H1 (cell line): ENCODE data around the gene MFSD2A.

Source experiments
- ATF2 ChIP-seq: IDR thresholded peaks from 2 replicates; pipeline ENCODE4 v1.6.1; 2012; ENCODE audit warnings: low read length, inconsistent platforms
- CHD2 ChIP-seq: IDR thresholded peaks from 2 replicates; pipeline ENCODE4 v1.6.1; 2012; ENCODE audit warnings: low read length, improper control_type of control experiment
- CREB1 ChIP-seq: IDR thresholded peaks from 2 replicates; pipeline ENCODE4 v1.6.1; 2012; ENCODE audit warnings: inconsistent platforms
- CTCF ChIP-seq, 3 experiments: IDR thresholded peaks; 1 replicate in 2 of 3; 2 replicates in 1 of 3; pipeline versions ENCODE4 v1.5.1 to v1.6.1; 2011; ENCODE audit warnings: low read length in 3 of 3, mild to moderate bottlenecking in 3 of 3, inconsistent platforms in 2 of 3, low read depth in 1 of 3, moderate library complexity in 1 of 3; ENCODE audit not compliant: insufficient read depth in 1 of 3; ENCODE audit errors: control extremely low read depth in 1 of 3
- EGR1 ChIP-seq: IDR thresholded peaks from 2 replicates; pipeline ENCODE4 v1.6.1; 2011; ENCODE audit warnings: low read depth, low read length, borderline replicate concordance
- EP300 ChIP-seq, 2 experiments: IDR thresholded peaks; 1 replicate in 1 of 2; 2 replicates in 1 of 2; pipeline ENCODE4 v1.6.1; 2011 to 2012; ENCODE audit warnings: low read depth in 2 of 2, low read length in 2 of 2, mild to moderate bottlenecking in 2 of 2, borderline replicate concordance in 1 of 2, inconsistent platforms in 1 of 2, moderate library complexity in 1 of 2
- EZH2 ChIP-seq: fragments of 200-600 bp; sonication (generic); IDR thresholded peaks from 2 replicates; pipeline ENCODE4 v1.7.1; 2012; ENCODE audit warnings: low read depth, mild to moderate bottlenecking, moderate library complexity, low read length, inconsistent platforms; ENCODE audit not compliant: severe bottlenecking
- HDAC6 ChIP-seq: IDR thresholded peaks from one replicate; pipeline ENCODE4 v1.7.1; 2012; ENCODE audit warnings: low read depth, mild to moderate bottlenecking, inconsistent platforms, low read length, moderate library complexity
- MAX ChIP-seq: IDR thresholded peaks from 2 replicates; pipeline ENCODE4 v1.6.1; 2012; ENCODE audit warnings: inconsistent platforms
- POLR2A ChIP-seq, 2 experiments: IDR thresholded peaks; 1 replicate in 1 of 2; 2 replicates in 1 of 2; pipeline ENCODE4 v1.6.1; 2011; ENCODE audit warnings: low read depth in 2 of 2, low read length in 2 of 2, mild to moderate bottlenecking in 2 of 2; ENCODE audit errors: control extremely low read depth in 1 of 2
- RAD21 ChIP-seq, 2 experiments: IDR thresholded peaks in 1 of 2; conservative IDR thresholded peaks in 1 of 2; 2 replicates each; pipeline ENCODE4 v1.6.1; 2011; ENCODE audit warnings: low read depth in 2 of 2, low read length in 2 of 2, improper control_type of control experiment in 1 of 2, inconsistent platforms in 1 of 2, mild to moderate bottlenecking in 1 of 2, moderate library complexity in 1 of 2
- SP2 ChIP-seq: IDR thresholded peaks from 2 replicates; pipeline ENCODE4 v1.6.1; 2012; ENCODE audit warnings: mild to moderate bottlenecking, low read length, inconsistent platforms
- SP4 ChIP-seq: IDR thresholded peaks from 2 replicates; pipeline ENCODE4 v1.6.1; 2012; ENCODE audit warnings: low read length, inconsistent platforms
- SRF ChIP-seq: IDR thresholded peaks from 2 replicates; pipeline ENCODE4 v1.6.1; 2011; ENCODE audit warnings: mild to moderate bottlenecking, low read depth, low read length, moderate library complexity

- no peak for TF ChIP-seq CTCF (IDR thresholded peaks at IDR 0.05; ENCODE audit: control extremely low read depth in 1 of 3, insufficient read depth in 1 of 3, low read depth in 1 of 3, low read length in 3 of 3)
- TF ChIP-seq CHD2, result no peak
- TF ChIP-seq CREB1, result no peak
- TF ChIP-seq EGR1, result no peak
- no peak for TF ChIP-seq EP300 (IDR thresholded peaks at IDR 0.05; ENCODE audit: borderline replicate concordance in 1 of 2, low read depth in 2 of 2, low read length in 2 of 2)
- no peak for TF ChIP-seq SRF
- TF ChIP-seq EZH2, result no peak
- no peak for TF ChIP-seq POLR2A (IDR thresholded peaks at IDR 0.05; ENCODE audit: control extremely low read depth in 1 of 2, low read depth in 2 of 2, low read length in 2 of 2)
- no peak for TF ChIP-seq SP2
- no peak for TF ChIP-seq ATF2
- no peak for TF ChIP-seq RAD21 (IDR thresholded peaks at IDR 0.05 in 1 of 2, conservative IDR thresholded peaks at IDR 0.05 in 1 of 2; ENCODE audit: low read depth in 2 of 2, low read length in 2 of 2)
- no peak for TF ChIP-seq MAX
- no peak for TF ChIP-seq HDAC6
- TF ChIP-seq SP4, result no peak
Measured at GRCh38 chr1:39970274-39970673, 15.3 kb downstream of the MFSD2A start.
